Hypothalamus (tissue), 51 donors: ENCODE results near the gene AMH.

Experiments
- DNase-seq, 51 donors: peaks; one replicate each; lab custom pipeline; 2025; lab: John Stamatoyannopoulos, UW

Gene AMH

DNA sequence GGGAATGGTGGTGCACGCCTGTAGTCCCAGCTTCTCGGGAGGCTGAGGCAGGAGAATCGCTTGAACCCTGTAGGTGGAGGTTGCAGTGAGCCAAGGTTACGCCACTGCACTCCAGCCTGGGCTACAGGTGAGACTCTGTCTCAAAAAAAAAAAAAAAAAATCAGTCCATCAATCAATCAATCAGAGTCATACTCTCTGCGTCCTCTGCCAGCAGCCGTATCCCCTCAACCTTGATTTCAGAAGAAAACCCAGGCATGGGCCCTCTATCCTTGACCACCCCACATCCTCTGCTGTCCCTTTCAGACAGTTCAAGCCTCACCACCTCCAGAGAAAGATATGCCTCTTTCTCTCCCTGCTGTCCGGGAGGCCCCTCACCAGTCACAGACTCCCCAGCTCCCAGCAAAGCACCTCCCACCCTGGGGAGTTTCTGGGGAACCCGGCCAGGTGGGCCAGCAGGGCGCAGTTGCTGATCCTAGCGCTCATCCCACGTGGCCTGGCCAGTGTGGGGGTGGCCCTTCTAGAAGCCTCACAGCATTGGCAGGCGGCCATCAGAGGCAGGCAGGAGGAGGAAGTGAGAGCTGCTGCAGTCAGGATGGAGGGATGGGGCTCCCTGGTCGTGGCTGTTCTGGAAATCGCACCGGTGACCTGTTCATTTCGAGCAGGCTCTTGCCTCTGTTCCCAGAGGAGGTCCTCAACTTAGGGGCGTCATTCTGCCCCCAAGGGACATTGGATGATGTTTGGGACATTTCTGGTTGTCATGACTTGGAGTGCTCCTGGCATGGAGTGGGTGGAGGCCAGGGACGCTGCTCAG is 17.3 kb downstream of the AMH start:
- DNase-seq: peak in 45 of 51 donors; percentile 16 to 76 (median 51)

DNA sequence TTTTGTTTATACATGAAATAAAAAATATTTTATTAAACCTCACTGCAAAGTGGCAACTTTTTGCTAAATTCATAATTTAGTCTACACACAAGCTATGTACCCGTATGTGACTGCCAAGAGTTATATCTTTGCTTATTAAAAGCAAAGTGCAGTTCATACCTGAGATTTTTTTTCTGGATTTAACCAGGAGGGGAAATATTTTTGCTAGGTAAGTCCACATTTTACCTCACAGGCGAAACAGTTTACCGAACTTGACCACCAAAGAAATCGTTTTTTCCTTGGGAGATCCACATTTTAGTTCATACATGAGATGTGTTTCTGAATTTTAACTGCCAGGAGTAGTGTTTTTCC is 19.3 kb downstream of the AMH start:
- DNase-seq: no peak

DNA sequence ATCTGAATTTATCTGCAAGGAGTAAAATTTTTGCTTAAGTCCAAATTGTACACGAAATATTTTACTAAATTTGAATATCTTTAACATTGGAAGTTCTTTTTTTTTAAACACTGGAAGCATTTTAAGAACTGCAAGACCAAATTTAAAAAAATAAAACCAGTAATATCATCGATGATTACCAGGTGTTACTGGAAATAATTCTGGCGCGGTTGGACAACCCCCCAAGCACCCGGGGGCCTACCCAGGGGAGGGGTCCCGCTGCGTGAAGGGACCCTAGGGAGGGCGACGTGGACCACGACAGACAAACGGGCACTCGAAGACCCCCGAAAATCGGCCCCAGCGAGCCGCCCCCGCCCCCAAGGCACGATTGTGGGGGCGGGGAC is 19.7 kb downstream of the AMH start:
- no peak for DNase-seq

DNA sequence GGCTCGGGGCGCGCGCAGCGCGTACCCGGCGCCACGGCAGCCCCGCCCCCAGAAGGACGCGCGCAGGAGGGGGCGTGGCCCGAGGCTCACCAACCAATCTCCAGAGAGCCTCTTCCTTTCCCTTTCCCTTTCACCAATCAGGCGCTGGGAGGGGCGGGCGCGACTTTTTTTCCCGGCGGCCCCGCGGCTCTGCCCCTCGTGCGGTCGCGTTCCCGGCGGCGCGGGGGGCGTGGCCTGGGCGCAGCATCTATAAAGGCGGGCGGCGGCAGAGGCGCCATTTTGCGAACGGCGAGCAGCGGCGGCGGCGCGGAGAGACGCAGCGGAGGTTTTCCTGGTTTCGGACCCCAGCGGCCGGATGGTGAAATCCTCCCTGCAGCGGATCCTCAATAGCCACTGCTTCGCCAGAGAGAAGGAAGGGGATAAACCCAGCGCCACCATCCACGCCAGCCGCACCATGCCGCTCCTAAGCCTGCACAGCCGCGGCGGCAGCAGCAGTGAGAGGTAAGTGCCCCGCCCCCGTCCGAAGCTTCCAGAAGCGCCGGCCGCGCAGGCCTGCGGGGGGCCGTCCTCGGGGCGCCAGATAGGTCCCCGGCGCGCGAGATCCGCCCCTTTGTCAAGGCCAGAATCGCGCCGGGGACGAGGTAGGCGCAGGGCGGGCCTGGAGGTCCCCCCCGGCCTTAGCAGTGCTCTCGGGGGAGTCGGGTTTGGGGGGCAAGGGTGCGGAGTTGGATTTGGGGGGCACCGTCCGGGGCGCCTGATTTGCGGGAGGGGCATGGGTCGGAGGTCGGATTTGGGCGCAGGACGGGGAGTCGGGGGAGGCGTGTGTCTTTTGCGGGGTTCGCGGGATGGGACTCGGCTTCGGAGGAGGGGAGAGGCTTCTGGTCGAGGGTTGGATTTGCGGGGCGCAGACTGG is 20.4 kb downstream of the AMH start:
- peak; percentile 64 to 99 (median 95) for DNase-seq

DNA sequence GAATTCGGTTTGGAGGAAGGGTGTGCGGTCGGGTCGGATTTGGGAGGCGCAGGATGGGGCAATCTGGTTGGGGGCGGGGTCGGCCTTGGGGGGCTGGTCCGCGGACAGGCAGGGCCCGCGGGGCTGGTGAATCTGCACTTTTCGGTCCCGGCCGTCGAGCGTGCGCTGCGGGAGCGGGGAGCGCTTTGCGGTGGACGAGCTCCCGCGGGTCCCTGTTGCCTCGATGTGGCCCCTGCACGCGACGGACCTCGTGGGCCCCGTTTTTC is 21.0 kb downstream of the AMH start:
- peak in 5 of 51 donors; percentile 13 to 50 (median 32) for DNase-seq

DNA sequence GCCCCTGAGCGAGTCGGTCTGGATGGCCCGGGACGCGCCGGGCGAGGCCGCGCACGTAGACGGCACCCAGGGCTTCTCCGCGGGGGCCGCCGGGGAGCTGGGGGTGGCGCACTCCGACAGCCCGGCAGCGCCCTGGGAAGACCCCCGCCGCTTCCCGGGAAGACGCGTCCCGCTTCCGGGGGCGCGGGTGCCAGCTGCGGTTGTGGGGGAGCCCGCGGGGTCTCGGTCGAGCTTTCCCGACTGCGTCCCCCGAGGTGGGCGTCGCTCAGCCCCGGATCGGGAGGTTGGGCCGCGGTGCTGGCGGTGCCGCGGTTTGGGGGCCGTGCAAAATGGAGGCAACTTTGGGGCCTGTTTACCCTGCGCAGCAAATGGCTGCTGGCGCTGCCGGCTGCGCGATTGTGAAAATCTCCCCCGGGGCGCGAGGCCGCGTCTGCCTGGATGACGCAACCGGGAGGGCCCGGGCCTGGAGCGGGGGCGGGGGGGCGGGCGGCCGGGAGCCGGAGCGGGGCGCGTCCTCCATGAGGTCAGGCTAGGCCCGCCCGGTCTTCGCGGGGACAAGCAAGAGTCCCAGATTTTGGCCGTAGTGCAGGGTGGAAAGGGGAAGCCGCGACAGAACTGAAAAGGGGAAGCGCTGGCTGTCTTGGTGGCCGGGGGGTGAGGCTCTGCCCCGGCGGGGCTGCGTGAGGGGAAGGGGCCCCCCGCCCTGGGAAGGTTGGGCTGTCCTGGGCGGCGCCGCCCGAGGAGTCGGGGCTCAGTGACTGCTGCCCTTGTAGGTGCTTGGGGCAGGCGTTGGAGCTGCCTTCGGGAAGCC is 21.5 kb downstream of the AMH start:
- DNase-seq: peak in 50 of 51 donors; percentile 13 to 83 (median 60)

DNA sequence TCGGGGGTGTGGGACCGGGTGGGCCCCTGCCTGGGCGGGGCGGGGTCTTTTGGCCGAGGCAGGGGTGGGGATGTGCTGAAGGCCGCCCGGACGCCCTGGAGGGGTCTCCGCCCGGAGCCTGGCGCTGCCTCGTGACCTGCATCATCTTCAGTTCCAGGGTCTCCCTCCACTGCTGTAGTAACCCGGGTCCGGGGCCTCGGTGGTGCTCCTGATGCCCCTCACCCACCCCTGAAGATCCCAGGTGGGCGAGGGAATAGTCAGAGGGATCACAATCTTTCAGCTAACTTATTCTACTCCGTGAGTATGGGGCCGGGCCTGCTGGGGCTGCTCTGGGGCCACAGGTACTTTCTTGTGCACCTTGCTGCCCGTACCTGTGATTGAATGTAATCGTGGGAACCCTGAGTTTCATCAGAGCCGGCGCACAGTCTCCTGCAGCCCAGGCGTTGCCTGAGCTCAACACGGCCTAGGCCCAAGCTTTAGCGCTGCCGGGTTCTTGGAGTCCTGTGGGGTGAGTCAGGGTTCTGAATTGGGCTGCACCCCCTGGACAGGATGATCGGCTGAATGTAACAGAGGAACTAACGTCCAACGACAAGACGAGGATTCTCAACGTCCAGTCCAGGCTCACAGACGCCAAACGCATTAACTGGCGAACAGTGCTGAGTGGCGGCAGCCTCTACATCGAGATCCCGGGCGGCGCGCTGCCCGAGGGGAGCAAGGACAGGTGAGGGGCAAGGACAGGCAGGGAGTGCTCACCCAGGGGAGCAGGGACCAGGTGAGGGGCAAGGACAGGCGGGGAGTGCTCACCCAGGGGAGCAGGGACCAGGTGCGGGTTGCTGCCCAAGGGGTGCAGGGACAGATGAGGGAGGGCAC is 22.3 kb downstream of the AMH start:
- DNase-seq: peak in 1 of 51 donors; percentile 14

DNA sequence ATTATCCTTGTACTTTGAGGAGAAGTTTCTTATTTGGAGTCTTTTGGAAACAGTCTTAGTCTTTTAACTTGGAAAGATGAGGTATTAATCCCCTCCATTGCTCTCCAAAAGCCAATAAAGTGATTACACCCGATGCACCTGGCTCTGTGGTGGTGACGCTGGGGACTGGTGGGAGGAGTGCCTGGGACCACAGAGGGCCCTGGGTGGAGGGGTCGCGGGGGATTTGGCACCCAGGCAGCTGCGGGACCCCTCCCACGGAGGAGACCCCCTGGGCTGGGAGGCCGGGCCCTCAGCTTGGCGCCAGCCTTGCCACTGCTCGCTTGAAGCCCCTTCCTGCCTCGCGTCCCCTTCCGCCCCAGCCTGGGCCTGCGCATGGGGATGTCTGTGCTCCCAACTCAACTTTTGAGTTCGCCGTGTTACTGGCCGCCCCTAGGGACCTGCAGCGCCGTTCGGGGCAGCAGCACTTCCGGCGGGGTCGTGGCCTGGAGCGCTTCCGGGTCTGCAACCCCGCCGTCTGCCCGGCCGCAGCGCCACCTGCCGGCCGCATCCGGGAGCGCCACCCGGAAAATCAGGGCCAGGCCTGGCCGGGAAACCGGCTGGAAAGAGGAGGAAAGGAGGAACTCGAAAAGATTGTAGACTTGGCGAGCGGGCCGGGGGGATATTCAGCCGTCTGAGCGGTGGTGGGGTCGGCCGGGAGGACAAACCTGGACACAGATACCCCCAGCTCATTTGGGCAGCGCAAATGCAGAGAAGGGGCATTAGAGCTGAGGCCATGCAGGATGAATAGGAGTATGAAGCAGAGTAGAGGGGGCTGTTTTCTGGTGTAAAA is 24.4 kb downstream of the AMH start:
- DNase-seq: peak in 44 of 51 donors; percentile 9 to 79 (median 38)

DNA sequence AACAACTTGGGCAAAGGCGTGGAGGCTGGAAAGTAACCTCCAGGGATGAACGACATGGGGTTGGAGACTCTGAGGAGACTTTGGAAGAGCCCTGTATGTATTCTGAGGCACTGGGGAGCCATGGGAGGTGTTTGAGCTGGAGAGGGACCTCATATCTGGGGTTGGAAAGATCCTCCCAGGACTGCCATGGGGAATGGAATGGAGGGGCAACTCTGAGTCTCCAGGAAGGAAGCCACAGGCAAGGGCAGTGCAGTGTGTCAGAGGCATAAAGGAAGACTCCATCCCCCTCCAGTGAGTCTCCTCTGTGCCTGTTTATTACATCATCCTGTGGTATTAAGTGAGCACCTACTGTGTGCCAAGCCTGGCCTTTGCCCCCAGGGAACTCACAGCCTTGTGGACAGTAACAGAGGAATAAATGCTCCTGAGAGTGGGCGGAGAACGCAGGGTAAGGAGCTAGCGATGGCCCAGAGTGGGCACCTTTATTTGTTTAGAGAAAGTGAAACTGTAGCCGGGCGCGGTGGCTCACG is 25.1 kb downstream of the AMH start:
- no peak for DNase-seq

DNA sequence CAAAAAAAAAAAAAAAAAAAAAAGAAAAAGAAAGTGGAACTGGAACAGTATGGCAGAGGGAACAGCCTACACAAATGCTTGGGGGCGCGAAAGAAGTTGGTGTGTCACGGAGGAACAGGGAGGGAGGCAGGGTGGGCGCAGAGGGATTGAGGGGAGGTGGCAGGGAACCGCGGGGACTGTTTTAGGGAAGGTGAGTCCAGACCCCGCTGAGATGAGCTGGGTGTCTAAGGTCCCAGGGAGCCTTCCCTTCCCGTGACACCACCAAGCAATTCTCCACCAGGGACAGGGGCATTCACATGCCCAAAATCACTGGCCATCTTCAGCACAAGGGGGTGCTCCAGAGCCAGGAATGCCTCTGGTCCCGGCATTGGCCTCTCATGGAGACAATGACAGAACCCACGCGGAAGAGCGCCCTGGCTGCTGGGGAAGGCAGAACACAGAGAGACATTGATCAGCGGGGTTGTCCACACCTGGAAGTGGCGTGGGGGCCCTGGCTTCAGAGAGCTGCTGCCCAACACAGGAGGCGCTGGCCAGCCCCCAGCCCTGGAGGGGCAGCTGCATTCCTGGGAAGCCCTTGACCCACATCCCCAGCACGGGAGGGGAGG is 25.9 kb downstream of the AMH start:
- DNase-seq: peak in 46 of 51 donors; percentile 15 to 78 (median 49)

DNA sequence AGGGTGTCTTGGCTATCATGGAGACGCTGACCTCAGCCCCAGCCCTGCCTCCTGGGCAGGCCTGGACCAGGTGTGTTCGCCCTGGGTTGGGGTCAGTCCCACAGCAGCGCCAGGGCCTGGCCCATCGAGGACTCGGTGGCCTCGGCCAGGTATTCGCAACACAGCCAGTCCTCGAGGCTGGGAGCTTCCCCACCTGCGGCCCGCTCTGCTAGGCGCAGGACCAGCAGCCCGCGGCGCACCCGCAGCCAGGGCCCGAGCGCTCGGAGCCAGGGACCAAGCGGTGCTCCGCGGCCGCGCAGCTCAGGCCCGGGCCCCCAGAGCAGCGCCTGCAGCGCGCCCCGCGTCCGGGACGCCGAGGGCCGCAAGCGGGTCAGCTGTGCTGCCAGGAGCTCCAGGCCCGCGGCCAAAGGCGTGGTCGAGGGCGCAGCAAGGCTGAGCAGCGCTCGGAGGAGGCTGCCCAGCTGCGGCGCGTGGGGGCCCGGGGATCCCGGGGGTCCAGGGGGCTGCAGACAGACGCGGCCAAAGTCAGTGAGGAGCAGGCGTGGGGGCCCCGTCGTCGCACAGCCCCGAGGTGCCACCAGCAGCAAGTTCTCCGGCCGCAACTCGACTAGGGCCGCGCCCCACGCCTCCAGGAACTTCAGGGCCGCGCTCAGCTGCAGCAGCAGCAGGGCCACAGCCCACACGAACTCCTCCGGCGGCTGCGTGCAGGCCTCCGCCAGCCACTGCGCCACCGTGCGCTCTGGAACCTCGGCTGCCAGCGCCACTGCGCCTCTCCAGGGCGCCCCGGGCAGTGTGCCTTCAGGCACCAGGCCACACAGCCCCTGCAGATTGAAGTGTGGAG is 26.7 kb downstream of the AMH start:
- DNase-seq: peak in 3 of 51 donors; percentile 10 to 27 (median 21)

DNA sequence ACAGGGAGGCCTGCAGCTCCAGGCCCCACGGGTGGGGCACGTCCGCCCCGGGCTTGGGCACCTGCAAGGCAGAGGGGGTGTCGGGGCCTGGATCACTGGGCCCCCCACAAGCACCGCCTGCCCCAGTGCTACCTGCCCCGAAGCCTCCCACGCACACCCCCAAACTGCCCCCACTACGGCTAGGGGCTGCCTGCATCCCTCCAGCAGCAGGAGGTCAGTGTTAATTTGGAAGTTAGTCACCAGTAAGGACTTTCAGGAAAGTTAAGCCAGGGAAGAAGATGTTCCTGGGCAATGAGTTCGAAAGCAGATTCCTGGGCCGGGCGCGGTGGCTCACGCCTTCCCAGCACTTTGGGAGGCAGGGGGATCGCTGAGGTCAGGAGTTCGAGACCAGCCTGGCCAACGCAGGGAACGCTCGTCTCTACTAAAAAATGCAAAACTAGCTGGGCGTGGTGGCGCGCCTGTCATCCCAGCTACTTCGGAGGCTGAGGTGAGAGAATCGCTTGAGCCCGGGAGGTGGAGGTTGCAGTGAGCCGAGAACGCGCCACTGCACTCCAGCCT is 27.4 kb downstream of the AMH start:
- no peak for DNase-seq

DNA sequence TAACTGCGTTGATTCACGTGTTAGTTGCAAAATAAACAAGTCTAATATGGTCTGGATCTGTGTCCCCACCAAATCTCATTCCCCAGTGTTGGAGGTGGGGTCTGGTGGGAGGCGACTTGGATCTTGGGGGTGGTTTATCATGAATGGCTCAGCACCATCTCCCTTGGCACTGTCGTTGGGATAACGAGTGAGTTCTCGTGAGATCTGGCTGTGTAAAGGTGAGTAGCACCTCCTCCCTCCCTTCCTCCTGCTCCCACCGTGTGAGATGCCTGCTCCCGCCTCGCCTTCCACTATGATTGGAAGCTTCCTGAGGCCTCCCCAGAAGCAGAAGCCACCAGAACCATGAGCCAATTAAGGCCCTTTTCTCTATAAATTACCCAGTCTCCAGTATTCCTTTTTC is 28.0 kb downstream of the AMH start:
- no peak for DNase-seq

DNA sequence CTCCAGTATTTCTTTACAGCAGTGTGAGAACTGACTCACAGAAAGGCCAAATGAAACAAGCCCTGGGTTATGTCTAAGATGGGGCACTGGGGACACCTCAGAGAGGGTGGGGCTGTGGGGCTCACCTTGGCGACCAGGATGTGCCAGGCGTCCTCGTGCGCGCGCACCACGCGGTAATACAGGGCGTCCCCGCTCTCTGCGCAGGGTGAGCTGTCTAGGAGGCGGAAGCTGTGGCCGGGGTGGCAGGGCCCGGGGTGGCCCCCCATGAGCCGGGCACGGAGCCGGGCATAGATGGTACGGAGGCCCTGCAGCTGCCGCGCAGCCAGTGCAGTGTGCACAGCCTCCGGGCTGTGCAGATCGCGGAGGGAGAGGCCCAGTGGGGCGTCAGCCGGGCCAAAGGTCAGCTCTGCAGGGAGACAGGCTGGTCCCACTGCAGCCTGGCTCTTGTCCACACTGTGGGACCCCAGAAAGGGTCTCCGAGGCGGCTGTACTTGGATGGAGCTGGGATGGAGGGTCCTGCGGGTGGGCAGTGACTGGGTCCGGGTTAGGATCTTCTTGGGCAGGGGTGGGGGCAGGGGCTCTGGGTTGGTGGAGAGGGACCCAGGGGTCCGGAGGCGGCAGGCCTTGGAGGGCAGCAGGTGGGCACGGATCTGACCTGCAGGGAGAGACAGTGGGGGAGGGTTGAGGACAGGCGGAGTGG is 29.5 kb downstream of the AMH start:
- no peak for DNase-seq

DNA sequence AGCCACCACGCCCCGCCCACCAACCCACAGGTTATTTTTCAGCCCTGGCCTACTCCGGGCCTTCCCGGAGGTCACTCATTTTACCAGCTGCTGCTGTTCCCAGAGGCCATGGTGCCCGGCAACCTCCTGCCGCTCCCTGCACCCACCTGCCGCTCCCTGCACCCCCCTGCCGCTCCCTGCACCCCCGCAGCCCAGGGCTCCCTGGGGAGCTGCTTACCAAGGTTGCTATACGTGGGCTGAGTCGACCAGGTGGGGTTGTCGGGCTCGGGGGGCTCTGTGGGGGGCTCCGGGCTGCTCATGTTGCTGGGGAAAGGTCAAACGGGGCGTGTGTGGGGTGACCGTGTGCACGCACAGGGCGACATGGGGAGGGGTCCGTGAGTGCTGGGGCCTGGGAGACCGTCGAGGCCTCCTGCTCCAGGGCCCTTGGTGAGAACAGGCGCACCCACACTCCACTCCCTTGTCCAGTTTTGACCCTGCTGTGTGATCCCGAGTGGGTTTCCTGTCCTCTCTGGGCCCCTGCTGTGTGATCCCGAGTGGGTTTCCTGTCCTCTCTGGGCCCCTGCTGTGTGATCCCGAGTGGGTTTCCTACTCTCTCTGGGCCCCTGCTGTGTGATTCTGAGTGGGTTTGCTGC is 31.6 kb downstream of the AMH start:
- no peak for DNase-seq
